SK-N-SH (cell line): ENCODE results near the gene NIPAL3. TPM values are rescaled to one million over a fixed set of nuclear protein-coding genes. Genes with fewer than 3 reads are reported as not detected.

Source experiments
- CTCF ChIA-PET: fragments of 300-600, 350-600 bp; formaldehyde crosslinking; extraction: SDS; loops from one replicate; lab custom pipeline; 2021; lab: Yijun Ruan, JAX
- POLR2A ChIA-PET: fragments of 350-600 bp; sonication (Branson Sonifier 250); formaldehyde crosslinking; extraction: SDS; loops from one replicate; lab custom pipeline; 2020; ENCODE audit warnings: antibody characterized with exemption, inconsistent platforms; lab: Yijun Ruan, JAX
- DNase-seq: peaks from one replicate; pipeline ENCODE4 v3.0.0; 2012
- H2AFZ ChIP-seq: fragments of 200-600 bp; sonication (generic); 2 replicates; pipeline ENCODE4 v1.8.1; 2016; ENCODE audit warnings: antibody characterized with exemption, mild to moderate bottlenecking, low read depth
- H3F3A ChIP-seq: fragments of 200-600 bp; sonication (generic); replicated peaks from 2 replicates; pipeline ENCODE3; 2016; ENCODE audit warnings: antibody characterized with exemption, mild to moderate bottlenecking; ENCODE audit not compliant: insufficient read depth
- H3K27ac ChIP-seq, 2 experiments: fragments of 200-500 bp in 1 of 2; fragments of 200-600 bp in 1 of 2; sonication (Bioruptor generic) in 1 of 2; sonication (generic), shearing (Covaris generic) in 1 of 2; 2 replicates each; pipeline versions ENCODE4 v1.5.1 to v1.6.1; 2014 to 2016; ENCODE audit warnings: low read depth in 2 of 2, inconsistent platforms in 1 of 2, low read length in 1 of 2, mild to moderate bottlenecking in 1 of 2, mixed read lengths in 1 of 2
- H3K27me3 ChIP-seq: fragments of 200-600 bp; sonication (generic), shearing (Covaris generic); 2 replicates; pipeline ENCODE4 v1.6.1; 2016; ENCODE audit warnings: mixed run types; ENCODE audit not compliant: insufficient read depth
- H3K36me3 ChIP-seq, 2 experiments: fragments of 200-500 bp in 1 of 2; fragments of 200-600 bp in 1 of 2; sonication (Bioruptor generic) in 1 of 2; sonication (generic) in 1 of 2; replicated peaks in 1 of 2; 2 replicates each; pipeline versions ENCODE3 to v1.5.1; 2014 to 2016; ENCODE audit warnings: low read length in 1 of 2, mild to moderate bottlenecking in 1 of 2; ENCODE audit not compliant: insufficient read depth in 2 of 2, control insufficient read depth in 1 of 2
- H3K4me1 ChIP-seq, 2 experiments: fragments of 200-500 bp in 1 of 2; fragments of 200-600 bp in 1 of 2; sonication (Bioruptor generic) in 1 of 2; sonication (generic), shearing (Covaris generic) in 1 of 2; 2 replicates each; pipeline versions ENCODE4 v1.5.1 to v1.6.1; 2014 to 2016; ENCODE audit warnings: low read depth in 1 of 2, low read length in 1 of 2, mixed run types in 1 of 2; ENCODE audit not compliant: insufficient read depth in 2 of 2, control insufficient read depth in 1 of 2
- H3K4me2 ChIP-seq: fragments of 200-600 bp; sonication (generic), shearing (Covaris generic); 2 replicates; pipeline ENCODE4 v1.6.1; 2017; ENCODE audit warnings: mixed run types
- H3K4me3 ChIP-seq, 2 experiments: fragments of 200-500 bp in 1 of 2; fragments of 200-600 bp in 1 of 2; sonication (Bioruptor generic) in 1 of 2; sonication (generic), shearing (Covaris generic) in 1 of 2; 2 replicates each; pipeline versions ENCODE4 v1.5.1 to v1.8.1; 2014 to 2016; ENCODE audit warnings: low read depth in 2 of 2, inconsistent platforms in 1 of 2, low read length in 1 of 2, mild to moderate bottlenecking in 1 of 2, mixed read lengths in 1 of 2, moderate library complexity in 1 of 2
- H3K79me2 ChIP-seq: fragments of 200-600 bp; sonication (generic); 2 replicates; pipeline ENCODE4 v1.8.1; 2017; ENCODE audit warnings: mild to moderate bottlenecking; ENCODE audit not compliant: insufficient read depth
- H3K9ac ChIP-seq: fragments of 200-600 bp; sonication (generic); 2 replicates; pipeline ENCODE4 v1.6.1; 2017; ENCODE audit warnings: mixed run types
- H3K9me2 ChIP-seq: fragments of 200-600 bp; sonication (generic); 2 replicates; pipeline ENCODE4 v1.6.1; 2017; ENCODE audit warnings: mixed run types
- H3K9me3 ChIP-seq: fragments of 200-600 bp; sonication (generic); 2 replicates; pipeline ENCODE4 v1.6.1; 2017; ENCODE audit warnings: mixed run types, mild to moderate bottlenecking, moderate library complexity
- H4K20me1 ChIP-seq: fragments of 200-600 bp; sonication (generic); 2 replicates; pipeline ENCODE4 v1.6.1; 2017; ENCODE audit warnings: mild to moderate bottlenecking, mixed run types; ENCODE audit not compliant: insufficient read depth
- CHD2 ChIP-seq: fragments of 150-350 bp; IDR thresholded peaks from 2 replicates; pipeline ENCODE4 v1.6.1; 2018; ENCODE audit warnings: low read length; ENCODE audit not compliant: partially characterized antibody
- EP300 ChIP-seq, 2 experiments: IDR thresholded peaks; 2 replicates each; pipeline versions ENCODE4 v1.4.0 to v1.6.1; 2012; ENCODE audit warnings: borderline replicate concordance in 1 of 2, low read depth in 1 of 2, low read length in 1 of 2
- FOSL2 ChIP-seq: IDR thresholded peaks from 2 replicates; pipeline ENCODE4 v1.4.0; 2012; ENCODE audit warnings: low read depth, mild to moderate bottlenecking, moderate library complexity, borderline replicate concordance
- FOXJ3 ChIP-seq: sonication (generic); formaldehyde crosslinking; IDR thresholded peaks from 2 replicates; pipeline ENCODE4 v1.5.1; 2020; ENCODE audit warnings: mild to moderate bottlenecking, missing genetic modification reagents
- FOXM1 ChIP-seq: IDR thresholded peaks from 2 replicates; pipeline ENCODE4 v1.4.0; 2012; ENCODE audit warnings: low read depth, mild to moderate bottlenecking
- GABPA ChIP-seq: IDR thresholded peaks from 2 replicates; pipeline ENCODE4 v1.4.0; 2012; ENCODE audit warnings: low read depth, mild to moderate bottlenecking
- GATA2 ChIP-seq: sonication (generic); formaldehyde crosslinking; IDR thresholded peaks from 2 replicates; pipeline ENCODE4 v1.5.0; 2020; ENCODE audit warnings: mild to moderate bottlenecking, missing genetic modification reagents
- JUND ChIP-seq: IDR thresholded peaks from 2 replicates; pipeline ENCODE4 v1.4.0; 2012
- NRF1 ChIP-seq: IDR thresholded peaks from 2 replicates; pipeline ENCODE4 v1.6.1; 2012; ENCODE audit warnings: low read depth, mild to moderate bottlenecking, low read length
- RAD21 ChIP-seq: IDR thresholded peaks from 2 replicates; pipeline ENCODE4 v1.6.1; 2012; ENCODE audit warnings: mild to moderate bottlenecking, low read length
- RXRA ChIP-seq: IDR thresholded peaks from 2 replicates; pipeline ENCODE4 v1.4.0; 2012; ENCODE audit warnings: low read depth, mild to moderate bottlenecking, borderline replicate concordance
- SIN3A ChIP-seq: IDR thresholded peaks from 2 replicates; pipeline ENCODE4 v1.6.1; 2012; ENCODE audit warnings: low read depth, mild to moderate bottlenecking, low read length, moderate library complexity, borderline replicate concordance
- TEAD4 ChIP-seq: IDR thresholded peaks from 2 replicates; pipeline ENCODE4 v1.4.0; 2012; ENCODE audit warnings: mild to moderate bottlenecking, borderline replicate concordance; ENCODE audit not compliant: insufficient read depth
- whole genome bisulfite sequencing: methylation state at CpG from one replicate; pipeline ENCODE4 v1.1.6; 2017; ENCODE audit warnings: low lambda C conversion rate; 5-methylcytosine and 5-hydroxymethylcytosine counted together
- polyA plus RNA-seq, 3 experiments: library from polyadenylated mRNA; depleted of rRNA; stranded (reverse); fragments of >200 nt; gene quantifications; 2 replicates each; pipeline ENCODE4 v1.2.3, GENCODE V29; 2012
- TF ChIP-seq, protein P1 (sequence below): fragments of 200-600 bp; sonication (generic); IDR thresholded peaks from 2 replicates; pipeline ENCODE4 v1.6.1; 2017; ENCODE audit warnings: antibody characterized with exemption, mild to moderate bottlenecking, moderate library complexity
- TF ChIP-seq, protein P2 (sequence below): IDR thresholded peaks from 2 replicates; pipeline ENCODE4 v1.4.0; 2012; ENCODE audit warnings: low read depth, borderline replicate concordance
- TF ChIP-seq, protein P3 (sequence below): IDR thresholded peaks from 2 replicates; pipeline ENCODE4 v1.6.1; 2012; ENCODE audit warnings: mild to moderate bottlenecking, low read depth, low read length, moderate library complexity

Gene NIPAL3
- polyA plus RNA-seq, 1 of the 3 experiments (the other 2 are of a cell fraction), result 20.3 TPM

DNA sequence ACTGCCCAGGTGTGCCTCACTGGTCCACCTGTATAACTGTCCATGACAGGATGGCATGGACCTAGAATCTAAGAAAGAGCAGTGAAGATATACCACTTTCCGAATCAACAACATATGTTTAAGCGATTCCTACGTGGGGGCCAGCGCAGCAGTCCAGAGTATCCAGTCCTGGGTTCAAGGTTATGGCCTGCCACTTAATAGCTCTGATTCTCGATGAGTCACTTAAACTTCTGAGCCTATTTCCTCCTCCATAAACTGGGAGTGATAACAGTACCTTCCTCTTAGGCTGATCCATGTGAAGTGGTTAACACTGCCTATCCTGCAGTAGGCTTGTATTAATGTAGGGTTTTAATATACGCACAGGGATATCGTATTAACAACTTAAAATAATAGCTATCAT lies 4.9 kb upstream of the NIPAL3 start:
- no peak for TF ChIP-seq RXRA
- no peak for TF ChIP-seq FOSL2
- TF ChIP-seq, protein P1, sequence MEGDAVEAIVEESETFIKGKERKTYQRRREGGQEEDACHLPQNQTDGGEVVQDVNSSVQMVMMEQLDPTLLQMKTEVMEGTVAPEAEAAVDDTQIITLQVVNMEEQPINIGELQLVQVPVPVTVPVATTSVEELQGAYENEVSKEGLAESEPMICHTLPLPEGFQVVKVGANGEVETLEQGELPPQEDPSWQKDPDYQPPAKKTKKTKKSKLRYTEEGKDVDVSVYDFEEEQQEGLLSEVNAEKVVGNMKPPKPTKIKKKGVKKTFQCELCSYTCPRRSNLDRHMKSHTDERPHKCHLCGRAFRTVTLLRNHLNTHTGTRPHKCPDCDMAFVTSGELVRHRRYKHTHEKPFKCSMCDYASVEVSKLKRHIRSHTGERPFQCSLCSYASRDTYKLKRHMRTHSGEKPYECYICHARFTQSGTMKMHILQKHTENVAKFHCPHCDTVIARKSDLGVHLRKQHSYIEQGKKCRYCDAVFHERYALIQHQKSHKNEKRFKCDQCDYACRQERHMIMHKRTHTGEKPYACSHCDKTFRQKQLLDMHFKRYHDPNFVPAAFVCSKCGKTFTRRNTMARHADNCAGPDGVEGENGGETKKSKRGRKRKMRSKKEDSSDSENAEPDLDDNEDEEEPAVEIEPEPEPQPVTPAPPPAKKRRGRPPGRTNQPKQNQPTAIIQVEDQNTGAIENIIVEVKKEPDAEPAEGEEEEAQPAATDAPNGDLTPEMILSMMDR, result no peak
- TF ChIP-seq, protein P2, sequence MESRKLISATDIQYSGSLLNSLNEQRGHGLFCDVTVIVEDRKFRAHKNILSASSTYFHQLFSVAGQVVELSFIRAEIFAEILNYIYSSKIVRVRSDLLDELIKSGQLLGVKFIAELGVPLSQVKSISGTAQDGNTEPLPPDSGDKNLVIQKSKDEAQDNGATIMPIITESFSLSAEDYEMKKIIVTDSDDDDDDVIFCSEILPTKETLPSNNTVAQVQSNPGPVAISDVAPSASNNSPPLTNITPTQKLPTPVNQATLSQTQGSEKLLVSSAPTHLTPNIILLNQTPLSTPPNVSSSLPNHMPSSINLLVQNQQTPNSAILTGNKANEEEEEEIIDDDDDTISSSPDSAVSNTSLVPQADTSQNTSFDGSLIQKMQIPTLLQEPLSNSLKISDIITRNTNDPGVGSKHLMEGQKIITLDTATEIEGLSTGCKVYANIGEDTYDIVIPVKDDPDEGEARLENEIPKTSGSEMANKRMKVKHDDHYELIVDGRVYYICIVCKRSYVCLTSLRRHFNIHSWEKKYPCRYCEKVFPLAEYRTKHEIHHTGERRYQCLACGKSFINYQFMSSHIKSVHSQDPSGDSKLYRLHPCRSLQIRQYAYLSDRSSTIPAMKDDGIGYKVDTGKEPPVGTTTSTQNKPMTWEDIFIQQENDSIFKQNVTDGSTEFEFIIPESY, result no peak
- TF ChIP-seq JUND, result no peak
- TF ChIP-seq EP300 (IDR thresholded peaks at IDR 0.05; ENCODE audit: borderline replicate concordance in 1 of 2, low read depth in 1 of 2, low read length in 1 of 2), result no peak
- TF ChIP-seq FOXJ3 (CRISPR knock-in tag), result no peak
- TF ChIP-seq RAD21, result no peak
- Histone ChIP-seq H3K4me3 (no peak overlapping the region), H2AFZ (no peak overlapping the region), H3K4me2 (no peak overlapping the region), H3K9me2 (no peaks in the 10 kb centered on the region), H3K27me3 (no peaks in the 10 kb centered on the region), H3K4me1 (peaks cover 7 to 13% of the 10 kb centered on the region in 2 experiments; a peak in 3 of 4 replicates), H3K9ac (no peak overlapping the region), H3K79me2 (peaks cover 37% of the 10 kb centered on the region), H3K27ac (peak overlapping the region in 1 of 2 experiments; percentile 68; a peak in 1 of 4 replicates), H4K20me1 (no peaks in the 10 kb centered on the region), H3K36me3 (peaks cover 0 to 6% of the 10 kb centered on the region in 2 experiments), H3K9me3 (peaks cover 9% of the 10 kb centered on the region; the same call in 1 of the 2 replicates), H3F3A (peaks cover 19% of the 10 kb centered on the region)
- DNase-seq, result no peak
- POLR2A ChIA-PET, result no interaction called here
- WGBS, result 96% methylated on average over 4 of the region's 7 CpGs
- CTCF ChIA-PET, result interaction anchor here (0.9 to 5.6 kb wide), 4 partner anchors 19 to 209 kb away, joined by 3 to 39 read pairs (median 5); no protein-coding TSS in a partner anchor

DNA sequence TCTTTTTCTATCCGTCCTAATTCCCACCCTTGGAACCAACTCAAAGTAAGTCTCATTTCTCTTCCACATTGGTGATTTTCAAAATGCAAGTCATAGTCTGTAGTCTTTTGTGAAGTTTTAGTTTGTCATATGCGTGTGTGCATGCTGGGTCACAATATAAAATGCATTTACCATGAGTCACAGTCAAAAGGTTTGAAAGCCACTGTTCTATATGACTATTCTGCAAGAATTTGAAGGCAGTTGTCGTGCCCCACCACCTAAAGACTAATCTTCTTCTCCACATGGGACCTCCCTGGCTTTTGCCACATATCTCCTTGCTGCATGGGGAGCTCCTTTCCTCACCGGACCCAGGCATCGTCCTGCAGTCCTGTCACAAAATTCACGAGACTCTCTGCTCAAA lies 3.6 kb upstream of the NIPAL3 start:
- no peaks in the 10 kb centered on the region for H4K20me1 ChIP-seq
- H3K27ac ChIP-seq, result peak overlapping the region in 1 of 2 experiments; percentile 54; a peak in 2 of 4 replicates
- 0 out of 2 replicates have a peak overlapping the region, but pooled peaks have one; percentile 93 for H3K4me2 ChIP-seq
- H3K4me3 ChIP-seq, result no peak overlapping the region
- H3K27me3 ChIP-seq, result no peaks in the 10 kb centered on the region
- DNase-seq, result no peak
- WGBS, result 76% methylated on average over 6 of the region's 6 CpGs
- H3K9me3 ChIP-seq, result peaks cover 9% of the 10 kb centered on the region; the same call in 1 of the 2 replicates
- POLR2A ChIA-PET, result no interaction called here
- TF ChIP-seq, protein P3, sequence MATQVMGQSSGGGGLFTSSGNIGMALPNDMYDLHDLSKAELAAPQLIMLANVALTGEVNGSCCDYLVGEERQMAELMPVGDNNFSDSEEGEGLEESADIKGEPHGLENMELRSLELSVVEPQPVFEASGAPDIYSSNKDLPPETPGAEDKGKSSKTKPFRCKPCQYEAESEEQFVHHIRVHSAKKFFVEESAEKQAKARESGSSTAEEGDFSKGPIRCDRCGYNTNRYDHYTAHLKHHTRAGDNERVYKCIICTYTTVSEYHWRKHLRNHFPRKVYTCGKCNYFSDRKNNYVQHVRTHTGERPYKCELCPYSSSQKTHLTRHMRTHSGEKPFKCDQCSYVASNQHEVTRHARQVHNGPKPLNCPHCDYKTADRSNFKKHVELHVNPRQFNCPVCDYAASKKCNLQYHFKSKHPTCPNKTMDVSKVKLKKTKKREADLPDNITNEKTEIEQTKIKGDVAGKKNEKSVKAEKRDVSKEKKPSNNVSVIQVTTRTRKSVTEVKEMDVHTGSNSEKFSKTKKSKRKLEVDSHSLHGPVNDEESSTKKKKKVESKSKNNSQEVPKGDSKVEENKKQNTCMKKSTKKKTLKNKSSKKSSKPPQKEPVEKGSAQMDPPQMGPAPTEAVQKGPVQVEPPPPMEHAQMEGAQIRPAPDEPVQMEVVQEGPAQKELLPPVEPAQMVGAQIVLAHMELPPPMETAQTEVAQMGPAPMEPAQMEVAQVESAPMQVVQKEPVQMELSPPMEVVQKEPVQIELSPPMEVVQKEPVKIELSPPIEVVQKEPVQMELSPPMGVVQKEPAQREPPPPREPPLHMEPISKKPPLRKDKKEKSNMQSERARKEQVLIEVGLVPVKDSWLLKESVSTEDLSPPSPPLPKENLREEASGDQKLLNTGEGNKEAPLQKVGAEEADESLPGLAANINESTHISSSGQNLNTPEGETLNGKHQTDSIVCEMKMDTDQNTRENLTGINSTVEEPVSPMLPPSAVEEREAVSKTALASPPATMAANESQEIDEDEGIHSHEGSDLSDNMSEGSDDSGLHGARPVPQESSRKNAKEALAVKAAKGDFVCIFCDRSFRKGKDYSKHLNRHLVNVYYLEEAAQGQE, result no peak
- no peak for TF ChIP-seq TEAD4
- TF ChIP-seq NRF1, result no peak
- TF ChIP-seq FOSL2, result 0 out of 2 replicates have a peak, but pooled peaks have one; percentile 10
- no peak for TF ChIP-seq CHD2
- TF ChIP-seq SIN3A, result no peak
- no peak for TF ChIP-seq GABPA
- TF ChIP-seq FOXM1, result no peak
- TF ChIP-seq GATA2 (CRISPR knock-in tag), result no peak
- TF ChIP-seq, all 33 proteins: peak for 1
- no peak overlapping the region for H2AFZ ChIP-seq
- CTCF ChIA-PET, result interaction anchor here (0.9 to 5.6 kb wide), 3 partner anchors 20 to 213 kb away, joined by 5 to 39 read pairs (median 10); no protein-coding TSS in a partner anchor
- H3K4me1 ChIP-seq, result peaks cover 15 to 18% of the 10 kb centered on the region in 2 experiments
- peaks cover 0 to 6% of the 10 kb centered on the region in 2 experiments for H3K36me3 ChIP-seq
- no peak overlapping the region for H3K9ac ChIP-seq
- peaks cover 47% of the 10 kb centered on the region for H3K79me2 ChIP-seq
- H3K9me2 ChIP-seq, result no peaks in the 10 kb centered on the region
- peaks cover 25% of the 10 kb centered on the region for H3F3A ChIP-seq
